Cardiac fibroblast (primary cell): ENCODE results near the gene DNAH3.
"Not testable (repeated sequence)": the region's sequence is repeated elsewhere in the genome, so short reads cannot be mapped to it uniquely, and the experiment has no call there.

Source experiments
- DNase-seq, 2 donors: peaks; one replicate each; pipeline versions ENCODE4 v3.0.0 to v3.0.0-alpha.2; 2010; ENCODE audit warnings: low read depth in 2 of 2
- H3K4me3 ChIP-seq, 2 donors: replicated peaks in 1 of 2; 1 replicate in 1 of 2; 2 replicates in 1 of 2; pipeline ENCODE4 v1.5.1; 2011; ENCODE audit warnings: low read depth in 2 of 2, low read length in 2 of 2, mild to moderate bottlenecking in 2 of 2, moderate library complexity in 1 of 2
- CTCF ChIP-seq: IDR thresholded peaks from one replicate; pipeline ENCODE4 v1.5.1; 2011; ENCODE audit warnings: low read depth, mild to moderate bottlenecking, low read length, inconsistent platforms

DNAH3 gene

GRCh38 chr16:21179983-21180365 lies 29.3 kb upstream of the DNAH3 start:
- no peak for DNase-seq
- no peak overlapping the region for H3K4me3 ChIP-seq
- TF ChIP-seq CTCF = no peak

GRCh38 chr16:21179126-21179982 lies 28.7 kb upstream of the DNAH3 start:
- no peak for TF ChIP-seq CTCF
- H3K4me3 ChIP-seq = no peak overlapping the region
- no peak for DNase-seq

DNA sequence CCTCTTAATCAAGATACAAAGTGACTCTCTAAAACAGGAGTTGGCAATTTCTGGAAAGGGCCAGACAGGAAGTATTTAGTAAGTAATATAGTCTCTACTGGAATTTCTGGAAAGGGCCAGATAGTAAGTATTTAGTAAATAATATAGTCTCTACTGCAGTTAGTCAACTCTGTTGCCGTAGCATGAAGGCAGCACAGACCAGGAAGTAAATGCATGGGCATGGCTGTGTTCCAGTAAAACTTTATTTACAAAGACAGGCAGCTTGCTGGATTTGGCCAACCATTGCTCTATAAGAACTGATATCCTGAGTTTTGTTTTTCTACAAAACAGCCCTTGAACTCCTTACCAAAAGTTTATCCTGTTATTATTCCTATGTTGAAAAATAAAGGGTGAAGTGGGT lies 24.8 kb upstream of the DNAH3 start:
- TF ChIP-seq CTCF = no peak
- H3K4me3 ChIP-seq = no peak overlapping the region
- DNase-seq = no peak

DNA sequence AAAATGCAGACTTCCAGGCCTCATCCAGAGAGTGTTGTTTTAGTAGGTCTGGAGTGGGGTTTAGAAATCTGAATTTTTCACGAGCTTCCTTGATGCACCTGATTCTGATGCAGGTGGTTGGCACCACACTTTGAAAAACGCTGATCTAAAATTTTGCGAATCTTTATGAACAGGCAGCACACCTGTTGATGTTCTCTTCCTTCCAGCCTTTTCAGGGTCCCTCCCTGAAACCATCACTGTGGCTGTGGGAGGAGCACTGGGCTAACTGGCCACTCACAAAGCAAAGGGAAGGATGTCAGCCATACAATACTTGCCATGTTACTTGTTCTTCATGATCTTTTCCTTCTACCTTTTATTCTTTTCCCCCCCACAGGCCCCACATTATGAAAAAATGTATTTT lies 22.0 kb upstream of the DNAH3 start:
- no peak overlapping the region for H3K4me3 ChIP-seq
- no peak for DNase-seq
- TF ChIP-seq CTCF = no peak

GRCh38 chr16:21170116-21170515 lies 19.5 kb upstream of the DNAH3 start:
- not testable (repeated sequence) for DNase-seq, H3K4me3 ChIP-seq

DNA sequence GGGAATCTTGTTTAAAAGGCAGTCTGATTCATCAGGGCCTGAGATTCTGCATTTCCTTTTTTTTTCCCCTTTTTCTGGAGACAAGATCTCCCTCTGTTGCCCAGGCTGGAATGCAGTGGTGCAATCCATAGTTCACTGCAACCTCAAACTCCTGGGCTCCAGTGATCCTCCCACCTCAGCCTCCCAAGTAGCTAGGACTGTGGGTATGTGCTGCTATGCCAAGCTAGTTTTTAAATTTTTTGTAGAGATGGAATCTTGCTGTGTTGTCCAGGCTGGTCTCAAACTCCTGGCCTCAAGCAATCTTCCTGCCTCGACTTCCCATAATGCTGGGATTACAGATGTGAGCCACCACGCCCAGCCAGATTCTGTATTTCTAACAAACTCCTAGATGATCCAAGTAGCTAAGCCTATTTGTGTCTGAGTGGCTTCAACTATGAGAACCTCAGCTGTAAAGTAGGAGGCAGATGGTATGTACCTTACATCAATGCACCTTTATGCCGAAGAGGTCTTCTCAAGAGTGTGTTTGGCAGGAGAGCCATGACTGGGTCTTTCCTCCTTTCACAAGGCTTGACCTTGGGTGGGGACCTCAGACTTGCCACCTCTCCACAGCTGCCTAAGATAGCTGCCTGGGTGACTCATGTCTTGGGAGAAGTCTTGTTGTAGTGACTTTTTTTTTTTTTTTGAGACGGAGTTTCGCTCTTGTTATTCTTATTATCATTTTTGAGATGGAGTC lies 18.8 kb upstream of the DNAH3 start:
- DNase-seq = peak in 1 of 2 donors; percentile 82
- TF ChIP-seq CTCF = no peak
- no peak overlapping the region for H3K4me3 ChIP-seq

DNA sequence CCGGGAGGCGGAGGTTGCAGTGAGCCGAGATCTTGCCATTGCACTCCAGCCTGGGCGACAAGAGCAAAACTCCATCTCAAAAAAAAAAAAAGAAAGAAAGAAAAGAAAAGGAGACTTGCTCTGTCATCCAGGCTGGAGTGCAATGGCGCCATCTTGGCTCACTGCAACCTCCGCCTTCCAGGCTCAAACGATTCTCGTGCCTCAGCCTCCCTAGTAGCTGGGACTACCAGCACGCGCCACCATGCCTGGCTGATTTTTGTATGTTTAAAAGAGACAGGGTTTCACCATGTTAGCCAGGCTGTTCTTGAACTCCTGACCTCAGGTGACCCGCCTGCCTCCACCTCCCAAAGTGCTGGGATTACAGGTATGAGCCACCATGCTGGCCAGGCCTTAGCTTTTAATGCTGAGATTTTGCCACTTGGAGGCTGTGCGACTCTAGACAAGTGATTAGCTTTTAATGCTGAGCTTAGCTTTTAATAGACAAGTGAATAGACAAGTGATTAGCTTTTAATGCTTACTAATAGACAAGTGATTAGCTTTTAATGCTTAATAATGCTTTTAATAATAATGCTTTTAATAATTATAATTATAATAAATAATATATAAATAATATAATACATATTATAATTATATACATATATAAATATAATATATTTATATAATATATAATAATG lies 17.4 kb upstream of the DNAH3 start:
- no peak for TF ChIP-seq CTCF
- no peak overlapping the region for H3K4me3 ChIP-seq
- DNase-seq = no peak
